Prostate gland (tissue), 2 donors: ENCODE data around the gene SLC44A5. TPM values are rescaled to one million over a fixed set of nuclear protein-coding genes. Genes with fewer than 3 reads are reported as not detected.

Experiments used
- DNase-seq: peaks from one replicate; pipeline ENCODE4 v3.0.0-alpha.2; 2019; ENCODE audit warnings: low spot score
- H3K27ac ChIP-seq, 2 donors: fragments of 200-600 bp; sonication (generic); 2 replicates each; pipeline ENCODE4 v1.5.1; 2017 to 2019
- H3K27me3 ChIP-seq: fragments of 200-600 bp; sonication (generic); replicated peaks from 2 replicates; pipeline ENCODE4 v1.5.1; 2019; ENCODE audit not compliant: insufficient read depth
- H3K36me3 ChIP-seq, 2 donors: fragments of 200-600 bp; sonication (generic); 1 replicate in 1 of 2; 2 replicates in 1 of 2; pipeline versions ENCODE4 v1.5.1 to v1.8.1; 2017 to 2019
- H3K4me1 ChIP-seq: fragments of 200-600 bp; sonication (generic); replicated peaks from 2 replicates; pipeline ENCODE4 v1.5.1; 2019
- H3K4me3 ChIP-seq, 2 donors: fragments of 200-600 bp; sonication (generic); 2 replicates each; pipeline ENCODE4 v1.5.1; 2017 to 2019
- H3K9me3 ChIP-seq: fragments of 200-600 bp; sonication (generic); 2 replicates; pipeline ENCODE4 v1.5.1; 2017
- CTCF ChIP-seq, 4 experiments: fragments of 200-600 bp in 2 of 4; fragments of 450-650 bp in 2 of 4; sonication (generic) in 2 of 4; IDR thresholded peaks; 1 replicate in 3 of 4; 2 replicates in 1 of 4; pipeline ENCODE4 v1.5.1; 2016 to 2019; ENCODE audit warnings: antibody characterized with exemption in 4 of 4, mild to moderate bottlenecking in 2 of 4, moderate library complexity in 2 of 4
- POLR2A ChIP-seq: fragments of 450-650 bp; IDR thresholded peaks from one replicate; pipeline ENCODE4 v1.6.1; 2016; ENCODE audit warnings: antibody characterized with exemption, mild to moderate bottlenecking
- POLR2AphosphoS5 ChIP-seq: sonication (generic); formaldehyde crosslinking; IDR thresholded peaks from one replicate; pipeline ENCODE4 v1.6.1; 2017; ENCODE audit warnings: antibody characterized with exemption
- WGBS: methylation state at CpG from one replicate; pipeline ENCODE4 v1.1.5; 2018; 5-methylcytosine and 5-hydroxymethylcytosine counted together
- intact Hi-C: fragments of 100-400 bp; cut with DNase I; formaldehyde crosslinking; loops from one replicate; pipeline ENCODE4 v1.14.2; 2022
- total RNA-seq, 2 donors: library from RNA; depleted of rRNA; stranded (reverse); fragments of >200 nt; gene quantifications; one replicate each; pipeline ENCODE4 v1.1.0, GENCODE V29; 2016

Gene SLC44A5
- total RNA-seq, 2 donors from 2014 or later: 0.57 to 3.3 TPM

- H3K4me3 ChIP-seq: no peak overlapping the region
- no peaks in the 10 kb centered on the region for H3K4me1 ChIP-seq
- intact Hi-C loops: no loop called here
- no peaks in the 10 kb centered on the region for H3K36me3 ChIP-seq
- no peak for DNase-seq
- no peaks in the 10 kb centered on the region for H3K27me3 ChIP-seq
- no peaks in the 10 kb centered on the region for H3K9me3 ChIP-seq
- 78% methylated on average over 1 of the region's 1 CpG for WGBS
- TF ChIP-seq CTCF (IDR thresholded peaks at IDR 0.05) (no peak), POLR2AphosphoS5 (no peak), POLR2A (no peak)
- no peak overlapping the region for H3K27ac ChIP-seq
Observed at GRCh38 chr1:75554870-75555269, 56.0 kb downstream of the SLC44A5 start.

- no peak for DNase-seq
- no peak overlapping the region for H3K27ac ChIP-seq
- 98% methylated on average over 2 of the region's 2 CpGs for WGBS
- no peaks in the 10 kb centered on the region for H3K9me3 ChIP-seq
- H3K4me3 ChIP-seq: no peak overlapping the region
- H3K4me1 ChIP-seq: no peaks in the 10 kb centered on the region
- no peaks in the 10 kb centered on the region for H3K27me3 ChIP-seq
- H3K36me3 ChIP-seq: no peaks in the 10 kb centered on the region
- TF ChIP-seq CTCF (IDR thresholded peaks at IDR 0.05) (no peak), POLR2A (no peak), POLR2AphosphoS5 (no peak)
- intact Hi-C loops: no loop called here
Observed at GRCh38 chr1:75554181-75554580, 56.7 kb downstream of the SLC44A5 start.

GRCh38 chr1:75550559-75550958 is 60.4 kb downstream of the SLC44A5 start:
- Histone ChIP-seq H3K9me3 (no peaks in the 10 kb centered on the region), H3K36me3 (no peaks in the 10 kb centered on the region), H3K27ac (no peak overlapping the region), H3K4me1 (no peaks in the 10 kb centered on the region), H3K4me3 (no peak overlapping the region), H3K27me3 (no peaks in the 10 kb centered on the region)
- no peak for DNase-seq
- no peak for TF ChIP-seq POLR2AphosphoS5
- no peak for TF ChIP-seq POLR2A
- no peak for TF ChIP-seq CTCF (IDR thresholded peaks at IDR 0.05)
- intact Hi-C loops: no loop called here

GRCh38 chr1:75548721-75549480 is 62.0 kb downstream of the SLC44A5 start:
- Histone ChIP-seq H3K9me3 (no peaks in the 10 kb centered on the region), H3K4me3 (no peak overlapping the region), H3K36me3 (no peaks in the 10 kb centered on the region), H3K4me1 (no peaks in the 10 kb centered on the region), H3K27me3 (no peaks in the 10 kb centered on the region), H3K27ac (no peak overlapping the region)
- TF ChIP-seq POLR2AphosphoS5 (no peak), POLR2A (no peak), CTCF (IDR thresholded peaks at IDR 0.05) (no peak)
- intact Hi-C loops: no loop called here
- 84% methylated on average over 3 of the region's 3 CpGs for WGBS
- DNase-seq: no peak

- no peaks in the 10 kb centered on the region for H3K4me1 ChIP-seq
- H3K27ac ChIP-seq: no peak overlapping the region
- no peaks in the 10 kb centered on the region for H3K36me3 ChIP-seq
- DNase-seq: no peak
- H3K9me3 ChIP-seq: no peaks in the 10 kb centered on the region
- no peak overlapping the region for H3K4me3 ChIP-seq
- intact Hi-C loops: no loop called here
- H3K27me3 ChIP-seq: no peaks in the 10 kb centered on the region
- no peak for TF ChIP-seq POLR2AphosphoS5
- TF ChIP-seq POLR2A: no peak
- TF ChIP-seq CTCF (IDR thresholded peaks at IDR 0.05): no peak
Observed at GRCh38 chr1:75543705-75544104, 67.2 kb downstream of the SLC44A5 start.
